ENCODE measurements around the gene NPRL2. TPM values are rescaled to one million over a fixed set of nuclear protein-coding genes. Genes with fewer than 3 reads are reported as not detected.

NPRL2 gene
- total RNA-seq, 1 experiment from 2014 or later = 21.0 TPM

- H3K27me3 Mint-ChIP-seq (ENCODE audit: unreplicated experiment) = no peaks in the 10 kb centered on the region
- BruUV-seq (replicated peaks) = no TSS peak
- DNase-seq = no peak
- no peaks in the 10 kb centered on the region for H3K9me3 Mint-ChIP-seq (ENCODE audit: low read depth, unreplicated experiment)
- CTCF ChIA-PET = no interaction called here
- intact Hi-C loops (cut with micrococcal nuclease; ENCODE audit: unreplicated experiment) = no loop called here
- H3K27ac Mint-ChIP-seq (ENCODE audit: unreplicated experiment) = no peak overlapping the region
- no peak overlapping the region for H3K4me3 Mint-ChIP-seq (ENCODE audit: low read depth, unreplicated experiment)
- TF ChIP-seq CTCF (IDR thresholded peaks at IDR 0.05; ENCODE audit: unreplicated experiment) = no peak
- peaks cover 17% of the 10 kb centered on the region for H3K4me1 Mint-ChIP-seq (ENCODE audit: low read depth, unreplicated experiment)
- peaks cover 43% of the 10 kb centered on the region for H3K36me3 Mint-ChIP-seq (ENCODE audit: insufficient read depth, unreplicated experiment)
Observed at GRCh38 chr3:50354850-50355249, 4.3 kb upstream of the NPRL2 start.

DNA sequence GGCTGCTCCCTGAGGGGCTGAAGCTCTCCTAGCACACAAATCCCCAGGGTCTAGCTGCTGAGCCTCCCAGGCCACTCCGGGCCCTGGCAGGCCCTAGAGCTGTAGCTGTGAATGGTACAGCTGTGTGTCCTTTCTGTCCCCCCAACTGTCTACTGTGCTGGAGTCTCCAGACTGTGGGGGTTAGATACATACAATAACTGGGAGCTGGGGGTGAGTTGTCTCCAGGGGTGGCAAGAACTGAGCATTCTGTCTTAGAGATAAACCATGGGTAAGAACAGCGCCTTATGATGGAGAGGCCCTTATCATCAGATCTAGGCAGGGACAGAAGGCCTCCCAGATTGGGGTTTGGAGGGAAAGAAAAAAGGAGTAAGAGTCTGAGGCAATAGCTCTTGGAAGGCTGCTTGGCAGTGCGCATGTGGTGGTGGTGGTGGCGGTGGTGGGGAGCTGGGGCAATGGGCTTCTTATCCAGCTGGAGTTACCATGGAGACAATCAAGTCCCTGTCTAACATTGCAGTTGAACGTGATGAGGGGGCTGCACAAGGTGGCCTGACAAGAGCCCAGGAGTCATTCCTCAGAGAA lies 3.7 kb upstream of the NPRL2 start:
- no peak for DNase-seq
- intact Hi-C loops (cut with micrococcal nuclease; ENCODE audit: unreplicated experiment) = no loop called here
- Mint-ChIP-seq H3K4me1 (ENCODE audit: low read depth, unreplicated experiment) (peaks cover 19% of the 10 kb centered on the region), H3K4me3 (ENCODE audit: low read depth, unreplicated experiment) (no peak overlapping the region), H3K9me3 (ENCODE audit: low read depth, unreplicated experiment) (no peaks in the 10 kb centered on the region), H3K27ac (ENCODE audit: unreplicated experiment) (no peak overlapping the region), H3K36me3 (ENCODE audit: insufficient read depth, unreplicated experiment) (peaks cover 39% of the 10 kb centered on the region), H3K27me3 (ENCODE audit: unreplicated experiment) (no peaks in the 10 kb centered on the region)
- no TSS peak for BruUV-seq (replicated peaks)
- CTCF ChIA-PET = no interaction called here
- TF ChIP-seq CTCF (IDR thresholded peaks at IDR 0.05; ENCODE audit: unreplicated experiment) = no peak

DNA sequence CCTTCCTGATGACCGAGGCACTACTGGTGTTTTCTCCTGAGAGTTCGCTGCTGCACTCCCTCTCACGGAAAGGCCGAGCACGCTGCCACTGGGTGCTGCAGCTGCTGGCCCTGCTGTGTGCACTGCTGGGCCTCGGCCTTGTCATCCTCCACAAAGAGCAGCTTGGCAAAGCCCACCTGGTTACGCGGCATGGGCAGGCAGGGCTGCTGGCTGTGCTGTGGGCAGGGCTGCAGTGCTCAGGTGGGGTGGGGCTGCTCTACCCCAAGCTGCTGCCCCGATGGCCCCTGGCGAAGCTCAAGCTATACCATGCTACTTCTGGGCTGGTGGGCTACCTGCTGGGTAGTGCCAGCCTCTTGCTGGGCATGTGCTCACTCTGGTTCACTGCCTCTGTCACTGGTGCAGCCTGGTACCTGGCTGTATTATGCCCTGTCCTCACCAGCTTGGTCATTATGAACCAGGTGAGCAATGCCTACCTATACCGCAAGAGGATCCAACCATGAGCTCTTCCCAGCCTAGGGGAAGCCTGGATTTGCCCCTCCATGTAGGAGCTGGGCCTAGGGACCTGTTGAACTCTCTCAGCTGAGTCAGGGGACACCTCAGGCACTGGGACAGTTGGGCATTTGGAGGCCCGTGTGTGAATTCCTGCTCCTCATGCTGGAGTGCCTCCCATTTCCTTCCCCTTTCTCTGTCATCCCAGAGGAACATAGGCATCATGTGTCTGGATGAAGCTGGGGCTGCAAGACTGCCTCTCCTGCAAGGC lies 2.9 kb upstream of the NPRL2 start:
- Mint-ChIP-seq H3K4me1 (ENCODE audit: low read depth, unreplicated experiment) (peaks cover 16% of the 10 kb centered on the region), H3K27me3 (ENCODE audit: unreplicated experiment) (no peaks in the 10 kb centered on the region), H3K36me3 (ENCODE audit: insufficient read depth, unreplicated experiment) (peaks cover 31% of the 10 kb centered on the region), H3K27ac (ENCODE audit: unreplicated experiment) (no peak overlapping the region), H3K9me3 (ENCODE audit: low read depth, unreplicated experiment) (no peaks in the 10 kb centered on the region), H3K4me3 (ENCODE audit: low read depth, unreplicated experiment) (no peak overlapping the region)
- no peak for DNase-seq
- TF ChIP-seq CTCF (IDR thresholded peaks at IDR 0.05; ENCODE audit: unreplicated experiment) = no peak
- intact Hi-C loops (cut with micrococcal nuclease; ENCODE audit: unreplicated experiment) = no loop called here
- CTCF ChIA-PET = interaction anchor here (0.7 to 1.6 kb wide), 3 partner anchors 10 to 115 kb away, joined by 4 to 5 read pairs (median 4); no protein-coding TSS in a partner anchor
- BruUV-seq (replicated peaks) = no TSS peak

DNA sequence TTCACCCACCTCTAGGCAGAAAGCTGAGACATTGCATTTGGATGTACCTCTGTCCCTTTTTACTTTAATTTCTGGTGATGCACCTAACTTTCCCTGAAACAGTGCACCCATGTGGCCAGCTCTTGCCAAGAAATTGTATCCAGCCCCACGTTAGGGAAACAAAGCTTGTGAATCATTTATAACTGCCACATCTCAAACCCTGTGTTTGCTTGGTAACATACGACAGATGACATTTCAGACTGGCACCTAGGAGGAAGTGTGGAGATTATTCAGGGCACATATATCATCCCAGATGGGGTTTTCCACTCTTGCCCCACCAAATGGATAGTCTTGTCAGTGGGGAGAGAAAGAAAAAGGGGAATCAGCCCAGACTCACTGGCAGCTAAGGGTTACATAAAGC lies 2.2 kb upstream of the NPRL2 start:
- no peak for DNase-seq
- CTCF ChIA-PET = interaction anchor here (0.7 to 1.6 kb wide), 4 partner anchors 11 to 124 kb away, joined by 3 to 5 read pairs (median 4); no protein-coding TSS in a partner anchor
- TF ChIP-seq CTCF (IDR thresholded peaks at IDR 0.05; ENCODE audit: unreplicated experiment) = no peak
- intact Hi-C loops (cut with micrococcal nuclease; ENCODE audit: unreplicated experiment) = no loop called here
- Mint-ChIP-seq H3K27me3 (ENCODE audit: unreplicated experiment) (no peaks in the 10 kb centered on the region), H3K9me3 (ENCODE audit: low read depth, unreplicated experiment) (no peaks in the 10 kb centered on the region), H3K27ac (ENCODE audit: unreplicated experiment) (no peak overlapping the region), H3K36me3 (ENCODE audit: insufficient read depth, unreplicated experiment) (peaks cover 24% of the 10 kb centered on the region), H3K4me1 (ENCODE audit: low read depth, unreplicated experiment) (peaks cover 10% of the 10 kb centered on the region), H3K4me3 (ENCODE audit: low read depth, unreplicated experiment) (no peak overlapping the region)
- BruUV-seq (replicated peaks) = no TSS peak
